GM19463 (cell line): ENCODE measurements around the gene SPEM3.

ENCODE experiments used
- ATAC-seq: cut with Tn5 transposase; IDR thresholded peaks from one replicate; pipeline ENCODE4 v1.9.1; 2021; ENCODE audit warnings: mild to moderate bottlenecking, moderate library complexity; ENCODE audit not compliant: unreplicated experiment

Gene SPEM3

GRCh38 chr17:7419819-7420610, 8.6 kb upstream of the SPEM3 start, which contains the start of gene SPEM1:
Gene SPEM1 (plus strand): TSS chr17:7420324. CDS start chr17:7420385, 61 bp downstream.
- no peak for ATAC-seq

- no peak for ATAC-seq
These were observed 7.5 kb upstream of the SPEM3 start for GRCh38 chr17:7421186-7421585.

- no peak for ATAC-seq
These were observed 5.0 kb upstream of the SPEM3 start for GRCh38 chr17:7423679-7424078.

- no peak for ATAC-seq
These were observed 3.3 kb upstream of the SPEM3 start, which contains the start of gene SPEM2 for GRCh38 chr17:7425316-7425715. Gene SPEM2 (plus strand): TSS chr17:7425616. CDS start chr17:7425689, 73 bp downstream.

- no peak for ATAC-seq
These were observed 2.9 kb upstream of the SPEM3 start for GRCh38 chr17:7425756-7426155.

GRCh38 chr17:7426203-7426863, 2.3 kb upstream of the SPEM3 start:
- ATAC-seq = no peak

GRCh38 chr17:7426896-7427489, 1.7 kb upstream of the SPEM3 start:
- ATAC-seq = no peak

- no peak for ATAC-seq
These were observed 1.1 kb upstream of the SPEM3 start for GRCh38 chr17:7427549-7427948.

- no peak for ATAC-seq
These were observed 1.1 kb downstream of the SPEM3 start for GRCh38 chr17:7429722-7430121.

GRCh38 chr17:7431231-7431630, 2.6 kb downstream of the SPEM3 start:
- no peak for ATAC-seq

GRCh38 chr17:7432296-7432695, 3.6 kb downstream of the SPEM3 start:
- no peak for ATAC-seq

- no peak for ATAC-seq
These were observed 7.3 kb downstream of the SPEM3 start for GRCh38 chr17:7435676-7436555.

GRCh38 chr17:7436556-7437368, 8.1 kb downstream of the SPEM3 start:
- no peak for ATAC-seq

- no peak for ATAC-seq
These were observed 8.8 kb downstream of the SPEM3 start for GRCh38 chr17:7437369-7437863.

- no peak for ATAC-seq
These were observed 9.4 kb downstream of the SPEM3 start for GRCh38 chr17:7437950-7438614.

GRCh38 chr17:7438656-7439460, 10.2 kb downstream of the SPEM3 start:
- no peak for ATAC-seq

- ATAC-seq = no peak
These were observed 10.9 kb downstream of the SPEM3 start, which contains the start of gene FGF11 for GRCh38 chr17:7439462-7440112. Gene FGF11 (plus strand): TSS chr17:7439512. CDS start chr17:7439621, 109 bp downstream.
